Myocyte (in vitro differentiated cells): ENCODE results near the gene SMYD1. TPM values are rescaled to one million over a fixed set of nuclear protein-coding genes. Genes with fewer than 3 reads are reported as not detected.
"Not testable (repeated sequence)": the region's sequence is repeated elsewhere in the genome, so short reads cannot be mapped to it uniquely, and the experiment has no call there.

ENCODE experiments used
- DNase-seq: peaks from one replicate; pipeline ENCODE4 v3.0.0-alpha.2; 2012; ENCODE audit warnings: low read depth
- polyA plus RNA-seq: library from polyadenylated mRNA; unstranded; fragments of >200 nt; gene quantifications from one replicate; pipeline ENCODE4 v1.2.1, GENCODE V29; 2012; ENCODE audit warnings: missing spikeins
- total RNA-seq: library from RNA; depleted of rRNA; stranded (reverse); fragments of >200 nt; gene quantifications from 2 replicates; pipeline ENCODE4 v1.2.3, GENCODE V29; 2014

The SMYD1 gene
- 227 and 243 TPM in 2 replicates for total RNA-seq
- polyA plus RNA-seq, result 72.9 TPM

DNA sequence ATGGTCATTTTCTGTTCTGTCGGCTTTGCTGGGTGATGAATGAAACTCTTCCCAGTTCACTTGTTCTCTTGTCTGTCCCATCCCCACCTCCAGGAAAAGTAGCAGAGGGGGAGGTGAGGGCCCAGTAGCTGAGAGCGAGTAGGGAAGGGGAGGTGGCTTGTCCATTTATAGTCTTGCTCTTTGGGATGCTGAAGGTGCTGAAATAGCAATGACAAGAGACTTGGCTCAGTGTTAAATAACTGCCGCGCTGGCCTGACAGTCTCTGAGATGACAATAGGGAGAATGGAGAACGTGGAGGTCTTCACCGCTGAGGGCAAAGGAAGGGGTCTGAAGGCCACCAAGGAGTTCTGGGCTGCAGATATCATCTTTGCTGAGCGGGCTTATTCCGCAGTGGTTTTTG lies at the start of gene SMYD1:
SMYD1 (plus strand) TSS at position 228 of the 400 bp plus-strand sequence; CDS start at position 268, 40 bp downstream.
- DNase-seq, result peak; percentile 91

- not testable (repeated sequence) for DNase-seq
Observed at GRCh38 chr2:88018077-88018805, 49.4 kb upstream of the SMYD1 start.

GRCh38 chr2:88018909-88019308 lies 48.7 kb upstream of the SMYD1 start:
- DNase-seq, result no peak

DNA sequence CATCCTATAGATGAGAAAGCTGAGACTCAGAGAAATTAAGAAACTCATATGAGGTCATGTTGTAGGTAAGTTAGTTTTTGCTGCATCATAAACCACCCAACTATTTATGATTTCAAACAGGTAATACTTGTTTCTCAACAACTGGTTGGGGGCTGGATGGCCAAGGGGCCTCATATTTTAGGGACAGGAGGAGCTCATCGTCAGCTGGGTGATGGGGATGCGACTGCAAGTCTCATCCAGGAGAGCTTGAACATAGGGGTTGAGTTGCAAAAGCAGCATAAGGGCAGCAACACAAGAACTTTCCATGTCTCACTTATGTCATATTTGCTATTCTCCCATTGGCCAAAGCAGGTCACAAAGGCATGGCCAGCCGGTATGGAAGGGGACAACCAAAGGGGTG lies 47.6 kb upstream of the SMYD1 start:
- DNase-seq, result no peak

GRCh38 chr2:88022669-88022921 lies 45.0 kb upstream of the SMYD1 start:
- DNase-seq, result no peak

- DNase-seq, result no peak
Observed at GRCh38 chr2:88024509-88024908, 43.1 kb upstream of the SMYD1 start.

DNA sequence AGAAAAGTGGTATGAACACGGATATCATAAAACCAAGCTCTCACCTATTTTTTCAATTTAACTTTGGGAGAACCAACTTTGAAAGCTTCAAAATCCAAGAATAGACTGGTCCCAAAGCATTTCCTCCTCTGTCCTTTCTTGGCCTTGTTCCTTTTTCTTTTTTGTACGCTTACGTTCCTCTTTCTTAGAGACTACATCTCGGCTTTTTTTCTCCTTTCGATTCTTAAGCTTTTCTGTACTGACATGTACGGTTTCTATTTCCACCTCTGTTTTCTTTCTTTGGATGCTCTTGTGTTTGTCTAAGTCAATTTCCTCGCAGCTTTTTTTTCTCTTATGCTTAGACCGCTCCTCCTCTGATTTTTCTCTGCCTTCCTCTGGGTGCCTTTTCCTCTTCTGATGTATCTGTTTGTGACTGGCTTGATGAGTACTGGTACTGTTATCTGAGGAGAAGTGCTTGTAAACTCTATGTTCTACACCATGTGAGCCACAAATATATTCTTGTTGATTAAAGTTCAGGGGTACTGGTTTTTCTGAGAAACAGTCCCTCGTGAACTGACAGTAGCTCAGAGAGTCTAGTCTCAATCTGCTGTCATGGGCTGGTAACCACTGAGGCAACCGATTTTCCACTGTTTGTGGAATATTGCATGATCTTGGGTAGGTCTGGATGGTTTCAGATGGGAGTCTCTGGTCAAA lies 39.8 kb upstream of the SMYD1 start:
- DNase-seq, result no peak

DNA sequence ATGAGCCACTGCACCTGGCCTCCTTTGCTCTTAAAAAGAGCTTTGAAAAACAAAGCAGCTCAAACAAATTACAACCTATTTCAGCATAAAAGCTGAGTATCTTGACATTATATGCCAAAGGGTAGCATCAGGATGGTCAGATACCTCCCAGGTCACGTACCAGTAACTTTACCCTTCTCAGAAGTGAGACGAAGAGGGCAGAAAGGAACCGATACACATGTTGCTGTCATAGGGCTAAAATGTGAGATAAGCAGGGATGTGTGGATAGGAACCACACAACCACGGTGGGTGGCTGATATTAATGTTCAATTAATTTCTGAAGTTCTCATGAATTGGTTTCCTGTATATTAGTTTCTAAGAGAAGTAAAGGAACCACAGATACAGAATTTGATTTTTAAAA lies 38.7 kb upstream of the SMYD1 start:
- no peak for DNase-seq

DNA sequence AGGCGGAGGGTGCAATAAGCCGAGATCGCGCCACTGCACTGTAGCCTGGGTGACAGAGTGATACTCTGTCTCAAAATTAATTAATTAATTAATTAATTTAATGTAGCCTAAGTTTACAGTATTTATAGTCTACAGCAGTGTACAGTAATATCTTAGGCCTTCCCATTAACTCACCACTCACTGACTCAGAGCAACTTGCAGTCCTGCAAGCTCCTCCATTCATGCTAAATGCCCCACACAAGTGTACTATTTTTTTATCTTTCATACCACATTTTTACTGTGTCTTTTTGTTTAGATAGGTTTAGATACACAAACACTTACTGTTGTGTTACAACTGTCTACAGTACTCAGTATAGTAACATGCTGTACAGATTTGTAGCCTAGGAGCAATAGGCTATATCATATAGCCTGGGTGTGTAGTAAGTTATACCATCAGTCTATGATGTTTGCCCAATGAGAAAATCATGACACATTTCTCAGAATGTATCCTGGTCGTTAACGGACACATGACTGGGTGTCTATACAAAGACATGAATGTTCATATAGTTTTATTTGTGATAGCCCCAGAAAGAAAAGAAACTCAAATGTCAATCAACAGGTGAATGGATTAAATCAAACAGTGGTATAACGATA lies 35.4 kb upstream of the SMYD1 start:
- DNase-seq, result no peak

DNA sequence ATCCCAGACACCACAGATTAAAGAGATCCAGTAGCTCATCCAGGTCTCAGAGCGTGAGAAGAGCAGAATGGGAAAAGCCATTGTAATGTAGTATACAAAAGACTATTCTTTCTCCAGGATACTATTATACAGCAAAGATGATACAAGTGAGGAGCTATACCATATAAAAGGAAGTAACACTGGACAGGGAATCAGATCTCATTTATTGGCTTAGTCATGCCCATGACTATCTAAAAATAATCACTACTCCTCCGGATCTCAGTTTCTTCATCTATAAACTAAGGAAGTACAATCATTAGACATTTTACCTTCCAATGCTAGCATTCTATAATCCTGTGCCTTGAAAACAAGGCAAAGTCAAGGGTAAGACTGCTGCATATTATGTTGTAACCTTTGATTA lies 31.4 kb upstream of the SMYD1 start:
- no peak for DNase-seq

GRCh38 chr2:88036606-88037005 lies 31.0 kb upstream of the SMYD1 start:
- DNase-seq, result no peak

- DNase-seq, result peak; percentile 39
Observed at GRCh38 chr2:88038263-88039105, 29.1 kb upstream of the SMYD1 start.

DNA sequence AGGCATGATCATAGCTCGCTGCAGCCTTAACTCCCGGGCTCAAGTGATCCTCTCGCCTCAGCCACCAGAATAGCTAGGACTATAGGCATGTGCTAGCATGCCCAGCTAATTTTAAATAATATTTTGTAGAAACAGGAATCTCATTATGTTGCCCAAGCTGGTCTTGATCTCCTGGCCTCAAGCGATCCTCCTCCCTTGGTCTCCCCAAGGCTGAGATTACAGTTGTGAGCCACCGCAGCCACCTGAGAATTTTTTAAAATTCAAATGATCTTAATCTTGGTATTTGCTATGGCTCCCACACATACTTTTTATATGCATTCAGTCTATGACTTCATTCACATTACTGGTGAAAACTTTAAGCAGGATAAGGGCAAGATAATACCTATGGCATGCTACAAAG lies 25.1 kb upstream of the SMYD1 start:
- no peak for DNase-seq

GRCh38 chr2:88045561-88045960 lies 22.1 kb upstream of the SMYD1 start:
- DNase-seq, result not testable (repeated sequence)

DNA sequence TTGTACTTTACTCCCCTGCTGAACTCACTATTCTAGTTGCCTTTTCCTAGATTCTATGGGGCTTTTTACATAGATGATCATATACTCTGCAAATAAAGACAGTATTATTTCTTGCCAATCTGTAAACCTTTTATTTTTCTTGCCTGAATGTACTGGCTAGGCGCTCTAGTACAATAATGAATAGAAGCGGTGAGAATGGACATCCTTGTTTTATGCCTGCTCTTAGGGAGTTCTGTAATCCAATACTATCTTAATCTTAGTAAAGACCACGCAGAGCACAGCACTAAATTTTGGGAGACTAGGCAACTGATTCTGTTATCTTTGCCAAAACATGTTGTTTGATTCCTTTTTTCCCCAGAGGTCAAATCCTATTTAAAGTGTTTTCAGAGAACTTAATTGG lies 19.1 kb upstream of the SMYD1 start:
- DNase-seq, result no peak

GRCh38 chr2:88049622-88050021 lies 18.0 kb upstream of the SMYD1 start:
- no peak for DNase-seq

DNA sequence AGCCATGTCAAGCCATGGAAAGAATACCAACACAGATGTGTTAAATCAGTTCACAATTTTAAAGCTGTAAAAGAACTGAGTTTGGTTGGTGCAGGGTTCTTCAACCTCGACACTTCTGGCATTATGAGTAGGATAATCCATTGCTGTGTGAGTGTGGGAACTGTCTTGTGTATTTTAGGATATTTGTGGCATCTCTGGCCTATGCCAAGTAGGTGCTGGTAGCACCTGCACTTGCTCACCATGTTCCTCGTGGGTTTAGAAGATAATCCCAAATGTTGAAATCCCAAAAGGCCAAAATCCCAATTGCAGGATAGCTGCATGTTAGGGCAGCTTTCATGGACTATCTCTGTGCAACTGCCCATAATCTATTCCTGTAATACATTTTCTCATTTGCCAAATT lies 15.8 kb upstream of the SMYD1 start:
- DNase-seq, result no peak

- peak; percentile 59 for DNase-seq
Observed at GRCh38 chr2:88053296-88053695, 14.3 kb upstream of the SMYD1 start.

- DNase-seq, result no peak
Observed at GRCh38 chr2:88053934-88054781, 13.5 kb upstream of the SMYD1 start.

- no peak for DNase-seq
Observed at GRCh38 chr2:88054782-88055370, 12.7 kb upstream of the SMYD1 start.
